ENCODE results near the gene ZNF764. TPM values are rescaled to one million over a fixed set of nuclear protein-coding genes. Genes with fewer than 3 reads are reported as not detected.

ZNF764 gene
- total and polyA plus RNA-seq, 9 of the 15 experiments (the other 6 are each of a cell fraction or from before 2014, with no cell fraction given) = 0.69 to 10.1 (median 4.1) TPM

DNA sequence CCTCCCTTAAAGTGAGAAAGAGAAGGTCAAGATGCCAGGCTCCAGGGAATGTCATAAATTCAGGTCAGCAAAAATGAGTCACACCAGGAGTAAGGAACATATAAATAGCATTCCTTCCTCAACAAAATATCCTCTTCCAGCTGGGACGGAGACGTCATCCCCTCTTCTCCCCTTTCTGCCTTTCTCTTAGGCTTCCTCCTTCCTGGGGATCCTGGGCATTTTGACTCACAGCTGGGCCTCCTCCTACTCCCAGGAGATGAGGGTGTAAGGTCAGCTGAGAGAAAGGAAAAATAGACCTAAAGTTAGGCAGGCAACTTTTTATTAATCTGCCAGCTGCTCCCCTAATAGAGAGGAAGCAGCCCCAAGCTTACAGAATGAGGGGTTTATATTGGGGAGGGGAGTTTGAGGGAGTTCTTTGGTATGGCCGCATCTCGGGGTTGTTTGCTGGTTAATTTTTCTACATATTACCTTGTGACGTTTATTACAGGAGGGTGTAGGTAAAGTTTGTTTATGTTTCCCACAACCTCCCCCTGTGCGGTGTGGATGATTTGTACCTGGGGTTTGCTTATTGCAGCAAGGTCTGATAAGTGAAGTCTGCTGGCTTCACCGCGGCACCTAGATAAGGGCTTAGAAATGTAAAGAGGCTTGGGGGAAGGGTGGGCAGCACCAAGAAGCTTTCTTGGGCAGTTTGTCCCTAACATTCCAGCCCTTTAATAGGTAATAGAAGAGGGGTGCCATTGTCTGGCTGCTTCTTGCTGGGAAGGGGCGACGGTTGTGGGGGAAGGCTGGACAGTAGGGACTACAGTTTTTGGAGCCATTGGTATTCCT, 16.5 kb downstream of the ZNF764 start (continued):
- TF ChIP-seq, protein P1, sequence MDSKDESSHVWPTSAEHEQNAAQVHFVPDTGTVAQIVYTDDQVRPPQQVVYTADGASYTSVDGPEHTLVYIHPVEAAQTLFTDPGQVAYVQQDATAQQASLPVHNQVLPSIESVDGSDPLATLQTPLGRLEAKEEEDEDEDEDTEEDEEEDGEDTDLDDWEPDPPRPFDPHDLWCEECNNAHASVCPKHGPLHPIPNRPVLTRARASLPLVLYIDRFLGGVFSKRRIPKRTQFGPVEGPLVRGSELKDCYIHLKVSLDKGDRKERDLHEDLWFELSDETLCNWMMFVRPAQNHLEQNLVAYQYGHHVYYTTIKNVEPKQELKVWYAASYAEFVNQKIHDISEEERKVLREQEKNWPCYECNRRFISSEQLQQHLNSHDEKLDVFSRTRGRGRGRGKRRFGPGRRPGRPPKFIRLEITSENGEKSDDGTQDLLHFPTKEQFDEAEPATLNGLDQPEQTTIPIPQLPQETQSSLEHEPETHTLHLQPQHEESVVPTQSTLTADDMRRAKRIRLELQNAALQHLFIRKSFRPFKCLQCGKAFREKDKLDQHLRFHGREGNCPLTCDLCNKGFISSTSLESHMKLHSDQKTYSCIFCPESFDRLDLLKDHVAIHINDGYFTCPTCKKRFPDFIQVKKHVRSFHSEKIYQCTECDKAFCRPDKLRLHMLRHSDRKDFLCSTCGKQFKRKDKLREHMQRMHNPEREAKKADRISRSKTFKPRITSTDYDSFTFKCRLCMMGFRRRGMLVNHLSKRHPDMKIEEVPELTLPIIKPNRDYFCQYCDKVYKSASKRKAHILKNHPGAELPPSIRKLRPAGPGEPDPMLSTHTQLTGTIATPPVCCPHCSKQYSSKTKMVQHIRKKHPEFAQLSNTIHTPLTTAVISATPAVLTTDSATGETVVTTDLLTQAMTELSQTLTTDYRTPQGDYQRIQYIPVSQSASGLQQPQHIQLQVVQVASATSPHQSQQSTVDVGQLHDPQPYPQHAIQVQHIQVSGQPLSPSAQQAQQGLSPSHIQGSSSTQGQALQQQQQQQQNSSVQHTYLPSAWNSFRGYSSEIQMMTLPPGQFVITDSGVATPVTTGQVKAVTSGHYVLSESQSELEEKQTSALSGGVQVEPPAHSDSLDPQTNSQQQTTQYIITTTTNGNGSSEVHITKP (IDR thresholded peaks at IDR 0.05; ENCODE audit: partially characterized antibody) = peak; percentile 11
- TF ChIP-seq, protein P2, sequence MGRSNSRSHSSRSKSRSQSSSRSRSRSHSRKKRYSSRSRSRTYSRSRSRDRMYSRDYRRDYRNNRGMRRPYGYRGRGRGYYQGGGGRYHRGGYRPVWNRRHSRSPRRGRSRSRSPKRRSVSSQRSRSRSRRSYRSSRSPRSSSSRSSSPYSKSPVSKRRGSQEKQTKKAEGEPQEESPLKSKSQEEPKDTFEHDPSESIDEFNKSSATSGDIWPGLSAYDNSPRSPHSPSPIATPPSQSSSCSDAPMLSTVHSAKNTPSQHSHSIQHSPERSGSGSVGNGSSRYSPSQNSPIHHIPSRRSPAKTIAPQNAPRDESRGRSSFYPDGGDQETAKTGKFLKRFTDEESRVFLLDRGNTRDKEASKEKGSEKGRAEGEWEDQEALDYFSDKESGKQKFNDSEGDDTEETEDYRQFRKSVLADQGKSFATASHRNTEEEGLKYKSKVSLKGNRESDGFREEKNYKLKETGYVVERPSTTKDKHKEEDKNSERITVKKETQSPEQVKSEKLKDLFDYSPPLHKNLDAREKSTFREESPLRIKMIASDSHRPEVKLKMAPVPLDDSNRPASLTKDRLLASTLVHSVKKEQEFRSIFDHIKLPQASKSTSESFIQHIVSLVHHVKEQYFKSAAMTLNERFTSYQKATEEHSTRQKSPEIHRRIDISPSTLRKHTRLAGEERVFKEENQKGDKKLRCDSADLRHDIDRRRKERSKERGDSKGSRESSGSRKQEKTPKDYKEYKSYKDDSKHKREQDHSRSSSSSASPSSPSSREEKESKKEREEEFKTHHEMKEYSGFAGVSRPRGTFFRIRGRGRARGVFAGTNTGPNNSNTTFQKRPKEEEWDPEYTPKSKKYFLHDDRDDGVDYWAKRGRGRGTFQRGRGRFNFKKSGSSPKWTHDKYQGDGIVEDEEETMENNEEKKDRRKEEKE (IDR thresholded peaks at IDR 0.05; ENCODE audit: borderline replicate concordance in 1 of 2, control insufficient read depth in 1 of 2, low read depth in 2 of 2, low read length in 1 of 2) = no peak
- 0 out of 4 replicates have a peak, but pooled peaks of 1 of the 2 experiments have one; percentile 41 for TF ChIP-seq TEAD1 (CRISPR knock-in tag; IDR thresholded peaks at IDR 0.05)
- peak; percentile 73 for TF ChIP-seq CBFA2T2 (conservative IDR thresholded peaks at IDR 0.05)
- TF ChIP-seq, protein P3, sequence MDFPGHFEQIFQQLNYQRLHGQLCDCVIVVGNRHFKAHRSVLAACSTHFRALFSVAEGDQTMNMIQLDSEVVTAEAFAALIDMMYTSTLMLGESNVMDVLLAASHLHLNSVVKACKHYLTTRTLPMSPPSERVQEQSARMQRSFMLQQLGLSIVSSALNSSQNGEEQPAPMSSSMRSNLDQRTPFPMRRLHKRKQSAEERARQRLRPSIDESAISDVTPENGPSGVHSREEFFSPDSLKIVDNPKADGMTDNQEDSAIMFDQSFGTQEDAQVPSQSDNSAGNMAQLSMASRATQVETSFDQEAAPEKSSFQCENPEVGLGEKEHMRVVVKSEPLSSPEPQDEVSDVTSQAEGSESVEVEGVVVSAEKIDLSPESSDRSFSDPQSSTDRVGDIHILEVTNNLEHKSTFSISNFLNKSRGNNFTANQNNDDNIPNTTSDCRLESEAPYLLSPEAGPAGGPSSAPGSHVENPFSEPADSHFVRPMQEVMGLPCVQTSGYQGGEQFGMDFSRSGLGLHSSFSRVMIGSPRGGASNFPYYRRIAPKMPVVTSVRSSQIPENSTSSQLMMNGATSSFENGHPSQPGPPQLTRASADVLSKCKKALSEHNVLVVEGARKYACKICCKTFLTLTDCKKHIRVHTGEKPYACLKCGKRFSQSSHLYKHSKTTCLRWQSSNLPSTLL (IDR thresholded peaks at IDR 0.05) = no peak
- TF ChIP-seq SMAD4 (CRISPR knock-in tag; conservative IDR thresholded peaks at IDR 0.05) = peak; percentile 22; the same call in 1 of the 2 replicates
- peak; percentile 50; the same call in 1 of the 2 replicates for TF ChIP-seq LEF1 (IDR thresholded peaks at IDR 0.05)
- TF ChIP-seq, protein P4, sequence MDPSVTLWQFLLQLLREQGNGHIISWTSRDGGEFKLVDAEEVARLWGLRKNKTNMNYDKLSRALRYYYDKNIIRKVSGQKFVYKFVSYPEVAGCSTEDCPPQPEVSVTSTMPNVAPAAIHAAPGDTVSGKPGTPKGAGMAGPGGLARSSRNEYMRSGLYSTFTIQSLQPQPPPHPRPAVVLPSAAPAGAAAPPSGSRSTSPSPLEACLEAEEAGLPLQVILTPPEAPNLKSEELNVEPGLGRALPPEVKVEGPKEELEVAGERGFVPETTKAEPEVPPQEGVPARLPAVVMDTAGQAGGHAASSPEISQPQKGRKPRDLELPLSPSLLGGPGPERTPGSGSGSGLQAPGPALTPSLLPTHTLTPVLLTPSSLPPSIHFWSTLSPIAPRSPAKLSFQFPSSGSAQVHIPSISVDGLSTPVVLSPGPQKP (CRISPR knock-in tag; IDR thresholded peaks at IDR 0.05) = no peak
- TF ChIP-seq SRF (CRISPR knock-in tag; IDR thresholded peaks at IDR 0.05) = 0 out of 4 replicates have a peak, but pooled peaks of 1 of the 2 experiments have one; percentile 17
- TF ChIP-seq FOXK2 (conservative IDR thresholded peaks at IDR 0.05 in 1 of 2, IDR thresholded peaks at IDR 0.05 in 1 of 2; ENCODE audit: low read depth in 2 of 2) = peak in 1 of 2 experiments; percentile 16; a peak in 1 of 4 replicates
- 0 out of 2 replicates have a peak, but pooled peaks have one; percentile 38 for TF ChIP-seq RNF2 (IDR thresholded peaks at IDR 0.05)
- TF ChIP-seq RCOR1 (IDR thresholded peaks at IDR 0.05; ENCODE audit: borderline replicate concordance in 1 of 2, low read depth in 2 of 2, low read length in 2 of 2) = peak in 1 of 2 experiments; percentile 39; a peak in 2 of 4 replicates

All from K562 (cell line).